ENCODE measurements around the gene KIF26B.

GRCh38 chr1:245133995-245134715, 20.6 kb upstream of the KIF26B start:
- TF ChIP-seq CTCF (IDR thresholded peaks at IDR 0.05) (no peak), POLR2A (IDR thresholded peaks at IDR 0.05) (no peak)

All from body of pancreas (tissue), 4 donors.